Ascending aorta (tissue), 2 donors: Measurements from ENCODE around the gene ADAT2. TPM values are rescaled to one million over a fixed set of nuclear protein-coding genes. Genes with fewer than 3 reads are reported as not detected.
A peak's percentile ranks its signal among the peaks of the same experiment; 100 is the strongest.

Source experiments
- DNase-seq, 2 donors: peaks; one replicate each; pipeline ENCODE4 v3.0.0-alpha.2; 2019; ENCODE audit warnings: low spot score in 2 of 2
- H3K27ac ChIP-seq, 2 donors: fragments of 200-600 bp; sonication (generic); one replicate each; pipeline ENCODE4 v1.5.1; 2016 to 2017; ENCODE audit warnings: mild to moderate bottlenecking in 1 of 2
- H3K27me3 ChIP-seq: fragments of 200-600 bp; sonication (generic); one replicate; pipeline ENCODE4 v1.5.1; 2017
- H3K36me3 ChIP-seq, 2 donors: fragments of 200-600 bp; sonication (generic); one replicate each; pipeline ENCODE4 v1.5.1; 2016
- H3K4me1 ChIP-seq, 2 donors: fragments of 200-600 bp; sonication (generic); one replicate each; pipeline ENCODE4 v1.5.1; 2016 to 2017; ENCODE audit warnings: mild to moderate bottlenecking in 1 of 2
- H3K4me3 ChIP-seq, 2 donors: fragments of 200-600 bp; sonication (generic); one replicate each; pipeline ENCODE4 v1.5.1; 2016 to 2017; ENCODE audit warnings: mild to moderate bottlenecking in 1 of 2
- H3K9me3 ChIP-seq, 2 donors: fragments of 200-600 bp; sonication (generic); one replicate each; pipeline ENCODE4 v1.5.1; 2016
- intact Hi-C: fragments of 100-400 bp; cut with DNase I; formaldehyde crosslinking; loops from one replicate; pipeline ENCODE4 v1.15.1; 2023
- total RNA-seq: library from RNA; depleted of rRNA; stranded (reverse); fragments of >200 nt; gene quantifications from one replicate; pipeline ENCODE4 v1.1.0, GENCODE V29; 2016
- TF ChIP-seq, protein P1 (sequence below), 3 experiments: fragments of 200-600 bp in 2 of 3; fragments of 450-650 bp in 1 of 3; sonication (generic) in 2 of 3; IDR thresholded peaks; one replicate each; pipeline ENCODE4 v1.5.1; 2016 to 2019; ENCODE audit warnings: antibody characterized with exemption in 3 of 3, mild to moderate bottlenecking in 1 of 3, moderate library complexity in 1 of 3

The ADAT2 gene
- total RNA-seq, 1 donor from 2014 or later, result 24.8 TPM

DNA sequence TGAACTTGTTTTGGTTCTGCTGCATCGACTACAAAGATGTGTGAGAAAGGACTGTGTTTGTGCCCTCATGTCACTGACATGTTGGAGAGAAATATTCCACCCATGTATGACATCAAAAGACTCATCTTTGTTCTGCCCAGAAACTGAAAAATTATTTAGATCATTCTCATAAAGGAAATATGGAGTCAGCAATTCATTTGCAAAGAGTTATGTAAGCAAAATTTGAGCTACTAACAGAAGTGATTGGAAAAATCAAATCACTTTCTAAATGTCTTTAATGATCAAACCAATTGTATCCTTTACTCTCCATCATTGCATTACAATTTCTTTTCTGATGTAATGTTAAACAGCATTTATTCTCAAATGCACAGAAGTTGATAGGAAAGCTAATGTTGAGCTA, 19.3 kb downstream of the ADAT2 start:
- H3K27ac ChIP-seq, result no peak overlapping the region
- TF ChIP-seq, protein P1, sequence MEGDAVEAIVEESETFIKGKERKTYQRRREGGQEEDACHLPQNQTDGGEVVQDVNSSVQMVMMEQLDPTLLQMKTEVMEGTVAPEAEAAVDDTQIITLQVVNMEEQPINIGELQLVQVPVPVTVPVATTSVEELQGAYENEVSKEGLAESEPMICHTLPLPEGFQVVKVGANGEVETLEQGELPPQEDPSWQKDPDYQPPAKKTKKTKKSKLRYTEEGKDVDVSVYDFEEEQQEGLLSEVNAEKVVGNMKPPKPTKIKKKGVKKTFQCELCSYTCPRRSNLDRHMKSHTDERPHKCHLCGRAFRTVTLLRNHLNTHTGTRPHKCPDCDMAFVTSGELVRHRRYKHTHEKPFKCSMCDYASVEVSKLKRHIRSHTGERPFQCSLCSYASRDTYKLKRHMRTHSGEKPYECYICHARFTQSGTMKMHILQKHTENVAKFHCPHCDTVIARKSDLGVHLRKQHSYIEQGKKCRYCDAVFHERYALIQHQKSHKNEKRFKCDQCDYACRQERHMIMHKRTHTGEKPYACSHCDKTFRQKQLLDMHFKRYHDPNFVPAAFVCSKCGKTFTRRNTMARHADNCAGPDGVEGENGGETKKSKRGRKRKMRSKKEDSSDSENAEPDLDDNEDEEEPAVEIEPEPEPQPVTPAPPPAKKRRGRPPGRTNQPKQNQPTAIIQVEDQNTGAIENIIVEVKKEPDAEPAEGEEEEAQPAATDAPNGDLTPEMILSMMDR (IDR thresholded peaks at IDR 0.05), result no peak
- H3K4me1 ChIP-seq, result peaks cover 0 to 3% of the 10 kb centered on the region in 2 donors
- H3K9me3 ChIP-seq, result no peaks in the 10 kb centered on the region
- no peak overlapping the region for H3K4me3 ChIP-seq
- H3K27me3 ChIP-seq, result no peaks in the 10 kb centered on the region
- intact Hi-C loops, result no loop called here
- H3K36me3 ChIP-seq, result peaks cover 0 to 4% of the 10 kb centered on the region in 2 donors
- DNase-seq, result no peak

DNA sequence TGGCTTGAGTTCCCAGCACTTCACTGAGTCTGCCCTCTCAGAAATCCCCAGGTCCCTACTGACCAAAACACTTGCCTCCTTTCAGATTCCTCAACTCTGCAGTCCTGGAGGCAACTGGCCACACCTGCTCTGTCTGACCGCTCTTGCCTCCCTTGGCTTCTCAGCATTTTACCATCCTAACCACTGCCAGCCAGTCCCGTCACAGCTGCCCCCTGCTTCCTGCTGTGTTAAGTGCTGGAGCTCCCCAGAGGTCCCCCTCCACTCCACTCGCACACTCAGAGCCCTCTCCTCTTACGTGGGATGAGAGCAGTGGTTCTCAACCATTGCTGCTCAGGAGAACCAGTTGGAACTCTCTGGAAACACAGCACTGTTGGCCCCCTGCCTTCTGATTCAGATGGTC, 20.5 kb downstream of the ADAT2 start:
- Histone ChIP-seq H3K27ac (no peak overlapping the region), H3K4me3 (no peak overlapping the region), H3K4me1 (peaks cover 0 to 3% of the 10 kb centered on the region in 2 donors), H3K36me3 (peaks cover 0 to 4% of the 10 kb centered on the region in 2 donors), H3K9me3 (no peaks in the 10 kb centered on the region), H3K27me3 (no peaks in the 10 kb centered on the region)
- intact Hi-C loops, result loop anchor here (5.0 to 10.0 kb wide), 3 partner anchors 198 to 865 kb away; partner anchors contain the start of gene AIG1
- TF ChIP-seq, protein P1 (IDR thresholded peaks at IDR 0.05), result no peak
- DNase-seq, result no peak

DNA sequence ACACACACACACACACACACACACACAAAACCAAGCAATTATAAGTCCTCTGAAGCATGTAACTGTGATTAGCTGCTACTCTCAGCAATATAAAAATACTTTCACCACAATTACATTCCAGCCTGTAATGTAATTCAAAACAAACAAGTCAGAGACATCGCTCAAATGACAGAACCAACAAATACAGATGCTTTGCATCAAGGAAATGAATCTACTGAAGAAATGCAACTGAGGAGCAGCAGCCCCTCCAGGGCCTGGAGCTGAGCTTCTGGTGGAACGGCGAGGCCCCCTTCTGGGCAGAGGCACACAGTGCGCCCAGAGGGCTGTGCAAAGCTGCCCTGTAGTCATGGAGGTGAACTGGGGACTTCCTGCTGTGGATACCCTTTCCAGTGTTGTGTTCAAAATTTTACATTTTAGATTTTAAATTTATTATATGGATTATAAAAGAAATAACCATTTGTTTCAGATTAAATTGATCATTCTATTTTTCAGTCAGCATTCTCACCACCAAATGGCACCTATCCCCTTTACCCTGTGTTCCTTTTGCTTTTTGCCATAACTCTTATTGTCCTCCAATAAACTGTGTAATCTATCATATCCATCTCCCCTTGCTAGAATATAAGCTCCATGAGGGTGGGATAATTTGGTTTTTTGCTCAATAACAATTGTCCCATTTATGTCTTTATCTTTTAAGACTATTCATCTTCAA, 23.2 kb downstream of the ADAT2 start:
- Histone ChIP-seq H3K4me3 (no peak overlapping the region), H3K27me3 (no peaks in the 10 kb centered on the region), H3K36me3 (peaks cover 0 to 4% of the 10 kb centered on the region in 2 donors), H3K4me1 (peaks cover 0 to 3% of the 10 kb centered on the region in 2 donors), H3K9me3 (no peaks in the 10 kb centered on the region), H3K27ac (no peak overlapping the region)
- intact Hi-C loops, result loop anchor here (1.0 to 10.0 kb wide), 6 partner anchors 14 to 952 kb away; partner anchors contain the start of gene AIG1
- peak in 1 of 2 donors; percentile 83 for DNase-seq
- TF ChIP-seq, protein P1 (IDR thresholded peaks at IDR 0.05), result peak; percentile 87 to 98 (median 96)

DNA sequence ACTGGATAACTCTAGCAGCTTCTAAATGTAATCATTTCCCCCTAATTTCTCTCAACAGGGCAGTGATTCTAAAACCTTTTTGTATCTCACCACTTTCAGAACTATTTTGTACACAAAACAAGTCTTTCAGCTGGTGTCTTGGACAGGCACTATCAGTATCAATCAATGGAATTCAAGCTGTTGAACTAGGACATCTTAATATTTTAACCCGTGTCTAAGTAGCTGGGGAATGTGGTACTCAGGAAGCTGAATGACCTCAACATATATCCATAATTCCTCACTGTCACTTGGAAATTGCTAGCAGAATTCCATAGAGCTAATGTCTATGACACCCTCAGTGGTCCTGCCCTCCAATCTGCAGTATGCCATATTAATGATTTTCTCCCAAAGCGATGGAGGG, 24.5 kb downstream of the ADAT2 start:
- H3K27ac ChIP-seq, result peak overlapping the region in 1 of 2 donors; percentile 13
- intact Hi-C loops, result loop anchor here (2.0 to 10.0 kb wide), 5 partner anchors 13 to 951 kb away; partner anchors contain the start of gene AIG1
- H3K27me3 ChIP-seq, result no peaks in the 10 kb centered on the region
- H3K4me3 ChIP-seq, result no peak overlapping the region
- TF ChIP-seq, protein P1 (IDR thresholded peaks at IDR 0.05), result no peak
- no peak for DNase-seq
- H3K4me1 ChIP-seq, result peaks cover 0 to 3% of the 10 kb centered on the region in 2 donors
- H3K9me3 ChIP-seq, result no peaks in the 10 kb centered on the region
- no peaks in the 10 kb centered on the region for H3K36me3 ChIP-seq

DNA sequence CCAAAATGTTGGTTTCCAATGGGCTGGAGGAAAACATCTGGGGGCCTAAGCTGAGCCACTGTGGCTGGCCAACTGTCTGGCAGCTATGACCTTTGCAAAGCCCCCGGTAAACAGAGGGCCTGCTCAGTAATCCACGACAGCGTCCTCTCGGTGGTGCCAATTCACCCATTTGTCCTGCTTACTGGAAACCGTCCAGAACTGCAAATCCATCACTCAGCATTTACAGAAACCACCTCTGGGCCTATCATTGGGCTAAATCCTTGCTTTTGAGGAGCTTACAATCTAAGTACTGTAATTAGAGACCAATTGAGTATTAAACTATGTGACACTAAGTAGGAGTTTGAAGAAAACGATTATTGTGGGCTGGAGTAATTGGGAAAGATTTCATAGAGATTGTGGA, 31.0 kb downstream of the ADAT2 start:
- Histone ChIP-seq H3K9me3 (no peaks in the 10 kb centered on the region), H3K4me3 (no peak overlapping the region), H3K4me1 (no peaks in the 10 kb centered on the region), H3K27ac (no peak overlapping the region), H3K36me3 (no peaks in the 10 kb centered on the region), H3K27me3 (no peaks in the 10 kb centered on the region)
- intact Hi-C loops, result no loop called here
- TF ChIP-seq, protein P1 (IDR thresholded peaks at IDR 0.05), result no peak
- DNase-seq, result no peak
